Heart left ventricle (tissue), 13 donors: ENCODE data around the gene FSHR.

Experiments used
- POLR2A ChIP-seq, 2 donors: fragments of 450-650 bp; IDR thresholded peaks; one replicate each; pipeline ENCODE4 v1.6.1; 2017; ENCODE audit warnings: antibody characterized with exemption in 2 of 2, mild to moderate bottlenecking in 2 of 2, moderate library complexity in 2 of 2
- TF ChIP-seq, protein P1 (sequence below), 12 donors: fragments of 200-600 bp; sonication (generic) in 4 of 12; IDR thresholded peaks; one replicate each; pipeline versions ENCODE4 v1.5.0 to v1.8.0; 2018 to 2022; ENCODE audit warnings: antibody characterized with exemption in 12 of 12, mild to moderate bottlenecking in 5 of 12
- donor health status: ischemic (EF 13 %, LVEDD 7.1; RV severe dilation, severe dysfunction).
- donor health status: DM: no; HTN: yes; CAD: no.
- donor health status: DM: no; HTN: no; CAD: no.
- donor health status: ischemic (EF 25% LVEDD 6.9; RV normal size, moderate dysfunction).
- donor health status: ischemic (EF 25% LVEDD 5.7; RV mildly dilated, moderate dysfunction).
- donor health status: ischemic (EF 35%, LVEDD 5.7; RV mildly dilated, moderate dysfunction).
- donor health status: nonischemic (EF 11% LVEDD 7.7; RV severe dilation, severe dysfunction).
- donor health status: DM: yes; HTN: yes; CAD: no.
- donor health status: PGD.
- donor health status: ischemic (EF 29% LVEDD 5.4; RV normal size, mild dysfunction).
- donor health status: nonischemic (EF 23%, LVEDD 6.1; RV moderate dilation, normal function).

DNA sequence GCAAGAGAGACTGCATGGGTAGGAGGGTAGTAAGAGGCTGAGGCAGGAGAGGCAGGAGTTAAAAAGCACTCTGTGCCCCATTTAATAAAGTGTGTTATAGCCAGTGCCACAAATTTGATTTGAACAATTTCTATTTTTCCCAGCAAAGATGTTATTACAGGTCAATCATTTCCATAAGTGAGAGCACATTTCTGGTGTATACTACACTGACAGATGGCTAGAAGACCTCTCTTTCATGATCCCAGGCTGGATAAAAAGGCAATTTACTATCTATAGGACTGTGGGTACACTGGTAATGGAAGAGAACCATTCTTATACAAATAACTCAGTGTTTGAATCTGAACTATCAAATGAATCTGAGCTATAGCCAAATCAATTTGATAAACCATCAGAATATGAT is 176.2 kb downstream of the FSHR start:
- TF ChIP-seq, protein P1, sequence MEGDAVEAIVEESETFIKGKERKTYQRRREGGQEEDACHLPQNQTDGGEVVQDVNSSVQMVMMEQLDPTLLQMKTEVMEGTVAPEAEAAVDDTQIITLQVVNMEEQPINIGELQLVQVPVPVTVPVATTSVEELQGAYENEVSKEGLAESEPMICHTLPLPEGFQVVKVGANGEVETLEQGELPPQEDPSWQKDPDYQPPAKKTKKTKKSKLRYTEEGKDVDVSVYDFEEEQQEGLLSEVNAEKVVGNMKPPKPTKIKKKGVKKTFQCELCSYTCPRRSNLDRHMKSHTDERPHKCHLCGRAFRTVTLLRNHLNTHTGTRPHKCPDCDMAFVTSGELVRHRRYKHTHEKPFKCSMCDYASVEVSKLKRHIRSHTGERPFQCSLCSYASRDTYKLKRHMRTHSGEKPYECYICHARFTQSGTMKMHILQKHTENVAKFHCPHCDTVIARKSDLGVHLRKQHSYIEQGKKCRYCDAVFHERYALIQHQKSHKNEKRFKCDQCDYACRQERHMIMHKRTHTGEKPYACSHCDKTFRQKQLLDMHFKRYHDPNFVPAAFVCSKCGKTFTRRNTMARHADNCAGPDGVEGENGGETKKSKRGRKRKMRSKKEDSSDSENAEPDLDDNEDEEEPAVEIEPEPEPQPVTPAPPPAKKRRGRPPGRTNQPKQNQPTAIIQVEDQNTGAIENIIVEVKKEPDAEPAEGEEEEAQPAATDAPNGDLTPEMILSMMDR (IDR thresholded peaks at IDR 0.05): no peak
- no peak for TF ChIP-seq POLR2A (IDR thresholded peaks at IDR 0.05)
